ENCODE data around the gene TYR.
"Not testable (repeated sequence)": the region's sequence is repeated elsewhere in the genome, so short reads cannot be mapped to it uniquely, and the experiment has no call there.

TYR gene

GRCh38 chr11:89272540-89273088 lies 94.9 kb downstream of the TYR start:
- not testable (repeated sequence) for DNase-seq

- DNase-seq, result not testable (repeated sequence)
These were observed 95.5 kb downstream of the TYR start for GRCh38 chr11:89273220-89273619.

GRCh38 chr11:89275966-89276365 lies 98.3 kb downstream of the TYR start:
- no peak for DNase-seq

GRCh38 chr11:89279176-89279575 lies 101.5 kb downstream of the TYR start:
- DNase-seq, result no peak

GRCh38 chr11:89281032-89281677 lies 103.5 kb downstream of the TYR start:
- DNase-seq, result not testable (repeated sequence)

- DNase-seq, result not testable (repeated sequence)
These were observed 108.9 kb downstream of the TYR start for GRCh38 chr11:89286601-89287000.

GRCh38 chr11:89288004-89288403 lies 110.3 kb downstream of the TYR start:
- not testable (repeated sequence) for DNase-seq

- peak; percentile 32 for DNase-seq
These were observed 116.4 kb downstream of the TYR start for GRCh38 chr11:89293965-89294679.

GRCh38 chr11:89295023-89295422 lies 117.3 kb downstream of the TYR start:
- DNase-seq, result not testable (repeated sequence)

GRCh38 chr11:89303029-89303428 lies 125.4 kb downstream of the TYR start:
- not testable (repeated sequence) for DNase-seq

GRCh38 chr11:89308272-89308671 lies 130.6 kb downstream of the TYR start:
- not testable (repeated sequence) for DNase-seq

- not testable (repeated sequence) for DNase-seq
These were observed 131.8 kb downstream of the TYR start for GRCh38 chr11:89309321-89309985.

- not testable (repeated sequence) for DNase-seq
These were observed 132.9 kb downstream of the TYR start for GRCh38 chr11:89310607-89311006.

GRCh38 chr11:89321401-89321800 lies 143.7 kb downstream of the TYR start:
- no peak for DNase-seq

GRCh38 chr11:89327885-89328284 lies 150.2 kb downstream of the TYR start:
- no peak for DNase-seq

- not testable (repeated sequence) for DNase-seq
These were observed 154.3 kb downstream of the TYR start for GRCh38 chr11:89331940-89332339.

- peak; percentile 15 for DNase-seq
These were observed 156.0 kb downstream of the TYR start for GRCh38 chr11:89333704-89334103.

GRCh38 chr11:89337100-89337650 lies 159.5 kb downstream of the TYR start:
- DNase-seq, result not testable (repeated sequence)

GRCh38 chr11:89338073-89338472 lies 160.4 kb downstream of the TYR start:
- not testable (repeated sequence) for DNase-seq

GRCh38 chr11:89340450-89340849 lies 162.8 kb downstream of the TYR start:
- not testable (repeated sequence) for DNase-seq

GRCh38 chr11:89342880-89343572 lies 165.4 kb downstream of the TYR start:
- not testable (repeated sequence) for DNase-seq
